HEK293 (cell line): Measurements from ENCODE around the gene TOPORS.

Source experiments
- CTCF ChIA-PET: fragments of 350-600 bp; formaldehyde crosslinking; extraction: SDS; loops from one replicate; lab custom pipeline; 2021; ENCODE audit warnings: antibody characterized with exemption; lab: Yijun Ruan, JAX
- POLR2A ChIA-PET: fragments of 300-600 bp; formaldehyde crosslinking; extraction: SDS; loops from one replicate; lab custom pipeline; 2020; ENCODE audit warnings: antibody characterized with exemption, inconsistent platforms; lab: Yijun Ruan, JAX
- H3K27ac ChIP-seq: fragments of 200-500 bp; sonication (Bioruptor generic); 2 replicates; pipeline ENCODE4 v1.5.1; 2014; ENCODE audit warnings: low read depth, low read length, control low read depth, inconsistent platforms; ENCODE audit errors: extremely low read depth
- H3K36me3 ChIP-seq, 2 experiments: fragments of 200-500 bp in 1 of 2; sonication (Bioruptor generic) in 1 of 2; 1 replicate in 1 of 2; 2 replicates in 1 of 2; pipeline ENCODE4 v1.5.1; 2014 to 2017; ENCODE audit warnings: inconsistent platforms in 2 of 2, low read length in 2 of 2; ENCODE audit not compliant: control insufficient read depth in 2 of 2, insufficient read depth in 1 of 2
- H3K4me1 ChIP-seq: fragments of 200-500 bp; sonication (Bioruptor generic); 2 replicates; pipeline ENCODE4 v1.5.1; 2014; ENCODE audit warnings: mild to moderate bottlenecking, low read length, inconsistent platforms; ENCODE audit not compliant: control insufficient read depth, insufficient read depth
- H3K4me3 ChIP-seq: 2 replicates; pipeline ENCODE4 v1.5.1; 2011; ENCODE audit warnings: low read depth, mild to moderate bottlenecking, control low read depth, low read length, moderate library complexity
- H3K9me3 ChIP-seq: fragments of 200-500 bp; sonication (Bioruptor generic); 2 replicates; pipeline ENCODE4 v1.5.1; 2014; ENCODE audit warnings: low read depth, low read length, inconsistent platforms; ENCODE audit not compliant: control insufficient read depth, insufficient read depth
- CTCF ChIP-seq: fragments of 450-650 bp; formaldehyde crosslinking; IDR thresholded peaks from 2 replicates; pipeline ENCODE4 v1.5.1; 2016; ENCODE audit warnings: missing biosample characterization, missing genetic modification characterization
- GLI4 ChIP-seq: fragments of 450-650 bp; formaldehyde crosslinking; IDR thresholded peaks from 2 replicates; pipeline ENCODE4 v1.5.1; 2016; ENCODE audit warnings: missing biosample characterization, missing genetic modification characterization
- SCRT2 ChIP-seq: fragments of 450-650 bp; formaldehyde crosslinking; IDR thresholded peaks from 2 replicates; pipeline ENCODE4 v1.5.1; 2016; ENCODE audit warnings: missing biosample characterization, missing genetic modification characterization
- TRIM28 ChIP-seq: IDR thresholded peaks from 2 replicates; pipeline ENCODE4 v1.6.1; 2011; ENCODE audit warnings: low read length, control low read depth, borderline replicate concordance
- ZEB2 ChIP-seq: fragments of 450-650 bp; formaldehyde crosslinking; IDR thresholded peaks from 2 replicates; pipeline ENCODE4 v1.5.1; 2016; ENCODE audit warnings: missing biosample characterization, missing genetic modification characterization
- ZFP41 ChIP-seq: fragments of 450-650 bp; formaldehyde crosslinking; IDR thresholded peaks from 2 replicates; pipeline ENCODE4 v1.5.1; 2016; ENCODE audit warnings: missing biosample characterization, missing genetic modification characterization, borderline replicate concordance
- ZNF121 ChIP-seq: fragments of 450-650 bp; formaldehyde crosslinking; IDR thresholded peaks from 2 replicates; pipeline ENCODE4 v1.5.1; 2016; ENCODE audit warnings: missing biosample characterization, missing genetic modification characterization
- ZNF133 ChIP-seq: fragments of 450-650 bp; formaldehyde crosslinking; IDR thresholded peaks from 2 replicates; pipeline ENCODE4 v1.5.1; 2016; ENCODE audit warnings: missing biosample characterization, missing genetic modification characterization
- ZNF202 ChIP-seq: fragments of 450-650 bp; formaldehyde crosslinking; IDR thresholded peaks from 2 replicates; pipeline ENCODE4 v1.5.1; 2016; ENCODE audit warnings: missing biosample characterization, missing genetic modification characterization, borderline replicate concordance
- ZNF292 ChIP-seq: fragments of 450-650 bp; formaldehyde crosslinking; IDR thresholded peaks from 2 replicates; pipeline ENCODE4 v1.5.1; 2016; ENCODE audit warnings: low read depth, missing biosample characterization, missing genetic modification characterization, borderline replicate concordance
- ZNF302 ChIP-seq: fragments of 450-650 bp; formaldehyde crosslinking; IDR thresholded peaks from 2 replicates; pipeline ENCODE4 v1.5.1; 2016; ENCODE audit warnings: missing biosample characterization, missing genetic modification characterization, low read depth
- ZNF354C ChIP-seq: fragments of 450-650 bp; formaldehyde crosslinking; IDR thresholded peaks from 2 replicates; pipeline ENCODE4 v1.5.1; 2016; ENCODE audit warnings: missing biosample characterization, missing genetic modification characterization, low read depth, borderline replicate concordance
- ZNF362 ChIP-seq: fragments of 450-650 bp; formaldehyde crosslinking; IDR thresholded peaks from 2 replicates; pipeline ENCODE4 v1.5.1; 2016; ENCODE audit warnings: missing biosample characterization, missing genetic modification characterization
- ZNF548 ChIP-seq: fragments of 450-650 bp; formaldehyde crosslinking; IDR thresholded peaks from 2 replicates; pipeline ENCODE4 v1.5.1; 2016; ENCODE audit warnings: missing biosample characterization, missing genetic modification characterization
- ZNF654 ChIP-seq: fragments of 450-650 bp; formaldehyde crosslinking; IDR thresholded peaks from 2 replicates; pipeline ENCODE4 v1.5.1; 2016; ENCODE audit warnings: low read depth, missing biosample characterization, missing genetic modification characterization
- ZNF701 ChIP-seq: fragments of 450-650 bp; formaldehyde crosslinking; IDR thresholded peaks from 2 replicates; pipeline ENCODE4 v1.5.1; 2016; ENCODE audit warnings: missing biosample characterization, missing genetic modification characterization
- ZNF747 ChIP-seq: fragments of 450-650 bp; formaldehyde crosslinking; IDR thresholded peaks from 2 replicates; pipeline ENCODE4 v1.5.1; 2016; ENCODE audit warnings: missing biosample characterization, missing genetic modification characterization
- ZNF776 ChIP-seq: fragments of 450-650 bp; formaldehyde crosslinking; IDR thresholded peaks from 2 replicates; pipeline ENCODE4 v1.5.0; 2017; ENCODE audit warnings: missing biosample characterization, missing genetic modification characterization, borderline replicate concordance
- TF ChIP-seq, protein P1 (sequence below): fragments of 450-650 bp; formaldehyde crosslinking; IDR thresholded peaks from 2 replicates; pipeline ENCODE4 v1.5.1; 2016; ENCODE audit warnings: missing biosample characterization, missing genetic modification characterization
- TF ChIP-seq, protein P2 (sequence below): fragments of 450-650 bp; formaldehyde crosslinking; IDR thresholded peaks from 2 replicates; pipeline ENCODE4 v1.5.1; 2016; ENCODE audit warnings: missing biosample characterization, missing genetic modification characterization
- TF ChIP-seq, protein P3 (sequence below): fragments of 450-650 bp; formaldehyde crosslinking; IDR thresholded peaks from 2 replicates; pipeline ENCODE4 v1.5.1; 2017; ENCODE audit warnings: missing biosample characterization, missing genetic modification characterization
- TF ChIP-seq, protein P4 (sequence below): fragments of 450-650 bp; IDR thresholded peaks from 2 replicates; pipeline ENCODE4 v1.5.1; 2018; ENCODE audit warnings: missing biosample characterization, mild to moderate bottlenecking, missing genetic modification characterization

TOPORS gene

GRCh38 chr9:32579706-32580331, 27.4 kb upstream of the TOPORS start:
- ChIA-PET POLR2A (interaction anchor here (0.7 to 2.0 kb wide), 2 partner anchors 195 to 201 kb away, joined by 4 to 9 read pairs; partner anchors contain the start of gene ACO1), CTCF (interaction anchor here (0.6 to 17.2 kb wide), 66 partner anchors 10 to 1089 kb away, joined by 3 to 583 read pairs (median 4); partner anchors contain the start of genes ACO1, RIGI, SMIM27 and TOPORS)
- H3K36me3 ChIP-seq = no peaks in the 10 kb centered on the region
- no peaks in the 10 kb centered on the region for H3K9me3 ChIP-seq
- no peak overlapping the region for H3K27ac ChIP-seq
- no peaks in the 10 kb centered on the region; the same call in 1 of the 2 replicates for H3K4me1 ChIP-seq
- no peak for TF ChIP-seq ZNF362 (tag by site-specific recombination)
- TF ChIP-seq ZNF654 (tag by site-specific recombination) = peak; percentile 47
- no peak overlapping the region for H3K4me3 ChIP-seq

- Histone ChIP-seq H3K4me1 (no peaks in the 10 kb centered on the region; the same call in 1 of the 2 replicates), H3K36me3 (no peaks in the 10 kb centered on the region), H3K27ac (no peak overlapping the region), H3K4me3 (no peak overlapping the region), H3K9me3 (no peaks in the 10 kb centered on the region)
- ChIA-PET CTCF (interaction anchor here (0.6 to 17.2 kb wide), 30 partner anchors 11 to 392 kb away, joined by 3 to 583 read pairs (median 5); partner anchors contain the start of genes ACO1, RIGI, SMIM27 and TOPORS), POLR2A (interaction anchor here (2.0 kb wide), 1 partner anchor 200 kb away, joined by 9 read pairs; no protein-coding TSS in a partner anchor)
- no peak for TF ChIP-seq TRIM28
- no peak for TF ChIP-seq GLI4
- no peak for TF ChIP-seq ZNF776 (tag by site-specific recombination)
- no peak for TF ChIP-seq ZNF121 (tag by site-specific recombination)
- TF ChIP-seq ZFP41 = no peak
- no peak for TF ChIP-seq ZEB2
- TF ChIP-seq ZNF302 (tag by site-specific recombination) = no peak
- TF ChIP-seq, protein P1, sequence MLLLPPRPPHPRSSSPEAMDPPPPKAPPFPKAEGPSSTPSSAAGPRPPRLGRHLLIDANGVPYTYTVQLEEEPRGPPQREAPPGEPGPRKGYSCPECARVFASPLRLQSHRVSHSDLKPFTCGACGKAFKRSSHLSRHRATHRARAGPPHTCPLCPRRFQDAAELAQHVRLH (tag by site-specific recombination) = no peak
- no peak for TF ChIP-seq ZNF548 (tag by site-specific recombination)
- TF ChIP-seq, protein P2, sequence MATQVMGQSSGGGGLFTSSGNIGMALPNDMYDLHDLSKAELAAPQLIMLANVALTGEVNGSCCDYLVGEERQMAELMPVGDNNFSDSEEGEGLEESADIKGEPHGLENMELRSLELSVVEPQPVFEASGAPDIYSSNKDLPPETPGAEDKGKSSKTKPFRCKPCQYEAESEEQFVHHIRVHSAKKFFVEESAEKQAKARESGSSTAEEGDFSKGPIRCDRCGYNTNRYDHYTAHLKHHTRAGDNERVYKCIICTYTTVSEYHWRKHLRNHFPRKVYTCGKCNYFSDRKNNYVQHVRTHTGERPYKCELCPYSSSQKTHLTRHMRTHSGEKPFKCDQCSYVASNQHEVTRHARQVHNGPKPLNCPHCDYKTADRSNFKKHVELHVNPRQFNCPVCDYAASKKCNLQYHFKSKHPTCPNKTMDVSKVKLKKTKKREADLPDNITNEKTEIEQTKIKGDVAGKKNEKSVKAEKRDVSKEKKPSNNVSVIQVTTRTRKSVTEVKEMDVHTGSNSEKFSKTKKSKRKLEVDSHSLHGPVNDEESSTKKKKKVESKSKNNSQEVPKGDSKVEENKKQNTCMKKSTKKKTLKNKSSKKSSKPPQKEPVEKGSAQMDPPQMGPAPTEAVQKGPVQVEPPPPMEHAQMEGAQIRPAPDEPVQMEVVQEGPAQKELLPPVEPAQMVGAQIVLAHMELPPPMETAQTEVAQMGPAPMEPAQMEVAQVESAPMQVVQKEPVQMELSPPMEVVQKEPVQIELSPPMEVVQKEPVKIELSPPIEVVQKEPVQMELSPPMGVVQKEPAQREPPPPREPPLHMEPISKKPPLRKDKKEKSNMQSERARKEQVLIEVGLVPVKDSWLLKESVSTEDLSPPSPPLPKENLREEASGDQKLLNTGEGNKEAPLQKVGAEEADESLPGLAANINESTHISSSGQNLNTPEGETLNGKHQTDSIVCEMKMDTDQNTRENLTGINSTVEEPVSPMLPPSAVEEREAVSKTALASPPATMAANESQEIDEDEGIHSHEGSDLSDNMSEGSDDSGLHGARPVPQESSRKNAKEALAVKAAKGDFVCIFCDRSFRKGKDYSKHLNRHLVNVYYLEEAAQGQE (tag by site-specific recombination) = no peak
- no peak for TF ChIP-seq ZNF202
- no peak for TF ChIP-seq ZNF292 (tag by site-specific recombination)
- TF ChIP-seq ZNF133 (tag by site-specific recombination) = no peak
- no peak for TF ChIP-seq ZNF354C (tag by site-specific recombination)
- TF ChIP-seq SCRT2 (tag by site-specific recombination) = no peak
- TF ChIP-seq CTCF = no peak
- TF ChIP-seq, protein P3, sequence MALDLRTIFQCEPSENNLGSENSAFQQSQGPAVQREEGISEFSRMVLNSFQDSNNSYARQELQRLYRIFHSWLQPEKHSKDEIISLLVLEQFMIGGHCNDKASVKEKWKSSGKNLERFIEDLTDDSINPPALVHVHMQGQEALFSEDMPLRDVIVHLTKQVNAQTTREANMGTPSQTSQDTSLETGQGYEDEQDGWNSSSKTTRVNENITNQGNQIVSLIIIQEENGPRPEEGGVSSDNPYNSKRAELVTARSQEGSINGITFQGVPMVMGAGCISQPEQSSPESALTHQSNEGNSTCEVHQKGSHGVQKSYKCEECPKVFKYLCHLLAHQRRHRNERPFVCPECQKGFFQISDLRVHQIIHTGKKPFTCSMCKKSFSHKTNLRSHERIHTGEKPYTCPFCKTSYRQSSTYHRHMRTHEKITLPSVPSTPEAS (tag by site-specific recombination) = no peak
- TF ChIP-seq, protein P4, sequence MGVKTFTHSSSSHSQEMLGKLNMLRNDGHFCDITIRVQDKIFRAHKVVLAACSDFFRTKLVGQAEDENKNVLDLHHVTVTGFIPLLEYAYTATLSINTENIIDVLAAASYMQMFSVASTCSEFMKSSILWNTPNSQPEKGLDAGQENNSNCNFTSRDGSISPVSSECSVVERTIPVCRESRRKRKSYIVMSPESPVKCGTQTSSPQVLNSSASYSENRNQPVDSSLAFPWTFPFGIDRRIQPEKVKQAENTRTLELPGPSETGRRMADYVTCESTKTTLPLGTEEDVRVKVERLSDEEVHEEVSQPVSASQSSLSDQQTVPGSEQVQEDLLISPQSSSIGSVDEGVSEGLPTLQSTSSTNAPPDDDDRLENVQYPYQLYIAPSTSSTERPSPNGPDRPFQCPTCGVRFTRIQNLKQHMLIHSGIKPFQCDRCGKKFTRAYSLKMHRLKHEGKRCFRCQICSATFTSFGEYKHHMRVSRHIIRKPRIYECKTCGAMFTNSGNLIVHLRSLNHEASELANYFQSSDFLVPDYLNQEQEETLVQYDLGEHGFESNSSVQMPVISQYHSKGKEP (tag by site-specific recombination) = no peak
- no peak for TF ChIP-seq ZNF701 (tag by site-specific recombination)
- no peak for TF ChIP-seq ZNF747 (tag by site-specific recombination)
Measured at GRCh38 chr9:32578976-32579375, 26.6 kb upstream of the TOPORS start.
